ENCODE data around the gene PKIG. TPM values are rescaled to one million over a fixed set of nuclear protein-coding genes. Genes with fewer than 3 reads are reported as not detected.
"Not testable (repeated sequence)": the region's sequence is repeated elsewhere in the genome, so short reads cannot be mapped to it uniquely, and the experiment has no call there.

The PKIG gene
- total RNA-seq, 2 donors from 2014 or later = 125 to 186 TPM

- Histone ChIP-seq H3K27ac (no peak overlapping the region), H3K27me3 (replicated peaks; ENCODE audit: insufficient read depth) (no peaks in the 10 kb centered on the region), H3K9me3 (no peaks in the 10 kb centered on the region), H3K36me3 (no peaks in the 10 kb centered on the region), H3K4me1 (ENCODE audit: control insufficient read depth in 1 of 2, low read depth in 2 of 2) (peaks cover 6 to 9% of the 10 kb centered on the region in 2 donors), H3K4me3 (no peak overlapping the region)
- ATAC-seq (ENCODE audit: insufficient number of reproducible peaks, low FRiP score, low read depth) (no peak), DNase-seq (ENCODE audit: low spot score) (no peak)
- no peak for TF ChIP-seq CTCF (IDR thresholded peaks at IDR 0.05)
Observed at GRCh38 chr20:44559302-44559701, 23.1 kb upstream of the PKIG start.

- Histone ChIP-seq H3K9me3 (no peaks in the 10 kb centered on the region), H3K4me3 (no peak overlapping the region), H3K4me1 (ENCODE audit: control insufficient read depth in 1 of 2, low read depth in 2 of 2) (peaks cover 6 to 9% of the 10 kb centered on the region in 2 donors), H3K27me3 (replicated peaks; ENCODE audit: insufficient read depth) (no peaks in the 10 kb centered on the region), H3K27ac (no peak overlapping the region), H3K36me3 (no peaks in the 10 kb centered on the region)
- DNase-seq (ENCODE audit: low spot score) (no peak), ATAC-seq (ENCODE audit: insufficient number of reproducible peaks, low FRiP score, low read depth) (no peak)
- TF ChIP-seq CTCF (IDR thresholded peaks at IDR 0.05) = no peak
Observed at GRCh38 chr20:44560229-44560628, 22.1 kb upstream of the PKIG start.

GRCh38 chr20:44560818-44561217, 21.6 kb upstream of the PKIG start:
- DNase-seq (ENCODE audit: low spot score); ATAC-seq (ENCODE audit: insufficient number of reproducible peaks, low FRiP score, low read depth); H3K4me1 ChIP-seq (ENCODE audit: control insufficient read depth in 1 of 2, low read depth in 2 of 2): not testable (repeated sequence)

GRCh38 chr20:44561876-44562275, 20.5 kb upstream of the PKIG start:
- no peak for TF ChIP-seq CTCF (IDR thresholded peaks at IDR 0.05)
- ATAC-seq (ENCODE audit: insufficient number of reproducible peaks, low FRiP score, low read depth) (no peak), DNase-seq (ENCODE audit: low spot score) (no peak)
- H3K27me3 ChIP-seq (replicated peaks; ENCODE audit: insufficient read depth) = no peaks in the 10 kb centered on the region
- no peak overlapping the region for H3K4me3 ChIP-seq
- H3K27ac ChIP-seq = no peak overlapping the region
- H3K4me1 ChIP-seq (ENCODE audit: control insufficient read depth in 1 of 2, low read depth in 2 of 2) = peaks cover 6 to 9% of the 10 kb centered on the region in 2 donors
- no peaks in the 10 kb centered on the region for H3K9me3 ChIP-seq
- H3K36me3 ChIP-seq = no peaks in the 10 kb centered on the region

More at GRCh38 chr20:44560818-44561217, 21.6 kb upstream of the PKIG start:
- not testable (repeated sequence) for H3K36me3 ChIP-seq; H3K27ac ChIP-seq; H3K27me3 ChIP-seq (replicated peaks; ENCODE audit: insufficient read depth); H3K9me3 ChIP-seq; H3K4me3 ChIP-seq

- no peak overlapping the region for H3K27ac ChIP-seq
- H3K4me1 ChIP-seq (ENCODE audit: control insufficient read depth in 1 of 2, low read depth in 2 of 2) = peaks cover 6 to 9% of the 10 kb centered on the region in 2 donors
Observed at GRCh38 chr20:44566018-44566417, 16.4 kb upstream of the PKIG start.

More at GRCh38 chr20:44566018-44566417, 16.4 kb upstream of the PKIG start:
- Histone ChIP-seq H3K4me3 (no peak overlapping the region), H3K36me3 (no peaks in the 10 kb centered on the region), H3K9me3 (no peaks in the 10 kb centered on the region), H3K27me3 (replicated peaks; ENCODE audit: insufficient read depth) (no peaks in the 10 kb centered on the region)
- TF ChIP-seq CTCF (IDR thresholded peaks at IDR 0.05) = no peak
- no peak for ATAC-seq (ENCODE audit: insufficient number of reproducible peaks, low FRiP score, low read depth)
- DNase-seq (ENCODE audit: low spot score) = no peak

Measured in thoracic aorta (tissue), 2 donors.